Measurements from ENCODE around the gene ITCH. TPM values are rescaled to one million over a fixed set of nuclear protein-coding genes. Genes with fewer than 3 reads are reported as not detected.

The ITCH gene
- total and polyA plus RNA-seq, 9 of the 15 experiments (the other 6 are each of a cell fraction or from before 2014, with no cell fraction given) = 7.5 to 53.0 (median 22.9) TPM

- TF ChIP-seq RBBP5 (IDR thresholded peaks at IDR 0.05; ENCODE audit: borderline replicate concordance, insufficient read depth, low read length, poor library complexity, severe bottlenecking) = no peak
- TF ChIP-seq E2F1 (CRISPR knock-in tag; IDR thresholded peaks at IDR 0.05) = no peak
- TF ChIP-seq ZNF146 (CRISPR knock-in tag; IDR thresholded peaks at IDR 0.05; ENCODE audit: unreplicated experiment) = no peak
Observed at GRCh38 chr20:34443546-34443945, 80.5 kb downstream of the ITCH start (continued).

- 91% methylated on average over 5 of the region's 7 CpGs for WGBS (ENCODE audit: insufficient coverage, low coverage, missing lambda C conversion rate)
- H4K20me1 ChIP-seq (replicated peaks; ENCODE audit: control insufficient read depth, insufficient read depth, low read length) = no peaks in the 10 kb centered on the region
- ATAC-seq (no peak), FAIRE-seq (no peak), DNase-seq (ENCODE audit: extremely low read depth in 1 of 4, low spot score in 3 of 4) (no peak)
- BruUV-seq (replicated peaks) = no TSS peak
- CTCF ChIA-PET (ENCODE audit: low intra/inter-chr PET ratio) = no interaction called here
- H3K27ac ChIP-seq (ENCODE audit: extremely low read depth, low read depth, low read length) = no peak overlapping the region
- H3K4me3 ChIP-seq = no peak overlapping the region
- intact Hi-C loops (cut with micrococcal nuclease) (no loop called here), in situ Hi-C loops (cut with MboI) (no loop called here)
- H2AFZ ChIP-seq (ENCODE audit: low read depth, low read length) = no peak overlapping the region
- POLR2A ChIA-PET = no interaction called here
- no peaks in the 10 kb centered on the region for H3K9me3 ChIP-seq (replicated peaks; ENCODE audit: control insufficient read depth, insufficient read depth, low read depth, low read length)
- no peaks in the 10 kb centered on the region for H3K27me3 ChIP-seq (ENCODE audit: control insufficient read depth in 2 of 2, insufficient read depth in 2 of 2, low read length in 2 of 2)
- no peak overlapping the region for H3K9ac ChIP-seq (ENCODE audit: insufficient read depth in 1 of 2, low read depth in 2 of 2, low read length in 2 of 2)
- no peaks in the 10 kb centered on the region for H3K4me1 ChIP-seq (replicated peaks in 1 of 2; ENCODE audit: control insufficient read depth in 2 of 2, insufficient read depth in 2 of 2, low read length in 2 of 2)
- H3K9me1 ChIP-seq (ENCODE audit: control insufficient read depth, insufficient read depth, low read length) = no peaks in the 10 kb centered on the region
- peaks cover 81% of the 10 kb centered on the region for H3K36me3 ChIP-seq (ENCODE audit: control insufficient read depth, insufficient read depth, low read length)
- no peak overlapping the region for H3K4me2 ChIP-seq (ENCODE audit: insufficient read depth, low read length)
- no peaks in the 10 kb centered on the region for H3K79me2 ChIP-seq (ENCODE audit: control insufficient read depth, insufficient read depth, low read length)
- no peak for TF ChIP-seq GABPA (tag; conservative IDR thresholded peaks at IDR 0.05; ENCODE audit: low read depth)
- TF ChIP-seq HNRNPL (IDR thresholded peaks at IDR 0.05; ENCODE audit: low read depth, low read length) = no peak
- no peak for TF ChIP-seq HCFC1 (IDR thresholded peaks at IDR 0.05; ENCODE audit: low read depth, low read length)
- TF ChIP-seq NCOA4 (IDR thresholded peaks at IDR 0.05; ENCODE audit: partially characterized antibody) = no peak
- TF ChIP-seq ZNF121 (CRISPR knock-in tag; conservative IDR thresholded peaks at IDR 0.05) = no peak
- no peak for TF ChIP-seq E2F4 (CRISPR knock-in tag; IDR thresholded peaks at IDR 0.05; ENCODE audit: low read depth)
- no peak for TF ChIP-seq ZFX (CRISPR knock-in tag; IDR thresholded peaks at IDR 0.05)
- no peak for TF ChIP-seq HNRNPLL (IDR thresholded peaks at IDR 0.05; ENCODE audit: low read depth, low read length, poor library complexity, severe bottlenecking)
- no peak for TF ChIP-seq ILF3 (IDR thresholded peaks at IDR 0.05; ENCODE audit: borderline replicate concordance)
- no peak for TF ChIP-seq SMAD3 (CRISPR knock-in tag; conservative IDR thresholded peaks at IDR 0.05)
- no peak for TF ChIP-seq ILK (tag; IDR thresholded peaks at IDR 0.05; ENCODE audit: borderline replicate concordance, low read depth)
- no peak for TF ChIP-seq SMARCA5 (IDR thresholded peaks at IDR 0.05)
- TF ChIP-seq ZNF408 (CRISPR knock-in tag; IDR thresholded peaks at IDR 0.05; ENCODE audit: low read depth) = no peak
- TF ChIP-seq ETV6 (IDR thresholded peaks at IDR 0.05; ENCODE audit: borderline replicate concordance in 1 of 2, low read depth in 2 of 2, low read length in 1 of 2) = no peak
- TF ChIP-seq ETV6 (CRISPR knock-in tag; IDR thresholded peaks at IDR 0.05; ENCODE audit: borderline replicate concordance) = no peak
- no peak for TF ChIP-seq ZNF143 (CRISPR knock-in tag; IDR thresholded peaks at IDR 0.05)
Observed at GRCh38 chr20:34445177-34446065, 82.3 kb downstream of the ITCH start.
